MV-4-11 (cell line): ENCODE measurements around the gene MAEL.

Source experiments
- DNase-seq: peaks from one replicate; lab custom pipeline; 2025; lab: John Stamatoyannopoulos, UW

MAEL gene

DNA sequence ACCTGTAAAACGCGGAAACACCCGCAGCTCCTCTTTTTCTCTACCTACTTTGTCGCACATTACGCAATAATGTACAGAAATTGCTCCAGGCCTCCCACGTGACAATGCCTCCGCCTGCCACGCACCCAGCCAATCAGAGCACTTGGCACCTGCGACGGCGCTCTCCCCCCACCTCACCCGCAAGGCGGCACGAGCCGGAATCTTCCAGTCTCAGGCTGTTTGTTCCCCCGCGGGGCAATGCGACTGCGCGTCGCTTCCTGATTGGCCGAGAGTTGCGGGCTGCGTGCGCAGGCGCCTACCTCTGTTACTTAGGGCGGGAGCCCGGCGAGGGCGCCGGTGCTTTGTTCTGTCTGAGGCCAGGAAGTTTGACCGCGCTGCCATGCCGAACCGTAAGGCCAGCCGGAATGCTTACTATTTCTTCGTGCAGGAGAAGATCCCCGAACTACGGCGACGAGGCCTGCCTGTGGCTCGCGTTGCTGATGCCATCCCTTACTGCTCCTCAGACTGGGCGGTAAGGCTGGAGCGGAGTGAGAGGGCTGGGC is at the start of gene MAEL:
Gene MAEL (plus strand): TSS at position 307 of the 542 bp plus-strand sequence. CDS start 73 bp downstream, at position 380.
- DNase-seq = no peak

DNA sequence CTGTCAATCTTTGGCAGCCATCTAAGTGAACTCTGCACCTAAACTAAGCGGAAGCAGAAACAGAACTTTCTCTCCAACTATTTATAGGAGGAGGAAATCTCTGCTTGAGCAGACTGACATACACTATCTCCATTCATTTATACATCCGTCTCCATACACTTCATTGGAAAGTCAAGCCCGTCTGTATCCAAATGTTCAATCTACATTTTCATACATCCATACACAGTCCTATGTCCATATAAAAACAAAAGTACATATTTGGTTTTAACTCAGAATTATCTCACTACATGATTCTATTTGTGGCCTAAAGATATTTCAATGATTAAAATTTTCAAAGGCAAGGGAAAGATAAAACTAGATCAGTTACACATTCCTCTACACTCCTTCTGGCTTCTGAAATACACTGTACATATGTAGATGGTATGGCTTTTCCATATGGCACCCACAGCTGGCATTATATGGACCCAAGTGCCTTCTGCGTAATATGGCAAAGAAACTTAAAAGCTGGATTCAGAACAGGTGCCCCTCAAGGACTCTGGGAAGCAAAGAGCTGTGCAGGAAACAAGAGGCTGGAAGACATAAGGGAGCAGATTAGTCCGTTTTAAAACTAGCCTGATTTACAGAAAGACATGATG is 49.2 kb upstream of the MAEL start:
- no peak for DNase-seq

DNA sequence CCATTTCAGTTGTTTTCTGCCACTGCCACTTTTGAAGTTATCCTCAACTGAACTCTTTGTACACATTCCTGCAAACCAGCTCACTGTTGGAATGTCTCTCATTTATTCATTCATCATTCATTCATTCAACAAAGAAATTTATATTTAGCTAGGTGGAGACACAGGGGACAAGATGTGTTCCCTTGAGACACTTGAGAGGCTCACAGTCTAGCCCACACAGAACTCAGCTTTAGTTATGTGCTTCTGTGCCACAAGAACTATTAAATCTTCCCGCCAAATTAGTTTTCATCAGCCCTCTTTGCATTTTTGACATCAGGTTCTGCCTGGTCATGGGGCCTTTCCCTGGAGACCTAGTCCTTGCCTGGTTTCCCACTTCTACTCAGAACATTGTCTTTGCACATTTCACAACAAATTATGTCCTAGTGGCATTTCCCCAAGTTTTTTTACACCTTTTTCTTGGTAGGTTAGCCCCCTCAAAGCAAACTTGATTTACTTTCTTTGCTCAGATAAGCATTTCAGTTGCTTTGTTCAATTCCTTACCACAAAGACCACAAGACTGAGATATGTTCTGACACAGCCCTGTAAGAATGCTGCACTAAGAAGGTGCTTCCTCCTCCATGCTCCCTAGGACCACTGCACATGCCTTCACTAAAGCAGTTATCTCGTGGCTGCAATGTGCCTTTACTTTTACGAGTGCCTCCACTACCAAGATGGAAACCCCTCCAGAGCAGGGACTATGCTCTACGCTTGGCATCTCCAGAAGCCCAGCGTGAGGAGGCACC is 44.7 kb upstream of the MAEL start:
- DNase-seq = no peak

DNA sequence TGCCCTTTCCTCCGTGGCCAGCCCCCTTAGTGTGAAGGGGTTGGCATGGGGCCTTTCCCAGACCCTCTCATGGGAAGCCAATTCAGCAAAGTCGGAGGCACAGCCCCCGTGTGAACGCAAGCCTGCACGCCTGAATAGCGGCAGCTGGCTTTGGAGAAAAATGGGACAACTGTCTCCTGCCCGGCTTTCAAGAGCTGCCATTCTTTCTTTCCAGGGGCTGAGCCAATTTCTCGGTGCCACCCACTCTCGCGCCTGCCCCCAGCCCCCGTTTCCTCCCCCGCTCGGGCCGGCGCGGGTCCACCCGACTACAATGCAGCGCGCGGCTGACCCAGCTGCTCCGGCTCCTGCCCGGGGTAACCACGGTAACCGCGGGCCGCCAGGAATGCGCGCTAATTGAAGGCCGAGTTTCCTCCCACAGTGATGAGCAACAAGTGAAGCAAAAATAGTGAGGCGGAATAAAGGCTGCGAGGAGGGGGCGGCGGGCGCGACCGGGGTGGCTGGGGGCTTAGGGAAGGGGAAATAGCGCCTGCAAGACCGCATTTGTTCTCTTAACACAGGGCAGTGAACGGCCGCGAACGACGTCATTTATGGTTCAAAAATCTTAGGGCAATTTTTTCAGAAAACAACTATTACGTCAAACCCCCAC is 41.6 kb upstream of the MAEL start:
- peak; percentile 42 for DNase-seq

DNA sequence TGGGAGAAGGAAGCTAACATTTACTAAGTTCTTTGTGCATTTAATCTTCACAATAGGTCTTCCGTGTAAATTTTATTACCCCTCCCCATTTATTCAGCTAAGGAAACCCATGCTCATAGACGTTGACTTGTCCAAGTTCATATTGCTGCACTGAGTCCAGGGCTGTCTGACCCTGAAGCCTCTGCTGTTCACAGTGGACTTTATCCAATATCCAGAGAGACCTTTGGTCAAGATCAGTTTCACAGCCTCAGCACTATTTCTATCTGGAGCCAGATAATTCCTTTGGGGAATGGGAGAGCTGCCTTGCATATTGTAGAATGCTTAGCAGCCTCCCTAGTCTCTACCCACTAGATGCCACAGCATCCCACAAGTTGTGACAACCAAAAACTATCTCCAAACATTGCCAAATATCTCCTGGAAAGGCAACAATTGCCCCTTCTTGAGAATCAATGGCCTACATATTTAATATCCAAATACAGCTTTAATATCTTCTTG is 40.2 kb upstream of the MAEL start:
- DNase-seq = no peak

- DNase-seq = no peak
Measured at GRCh38 chr1:166950156-166950555, 38.9 kb upstream of the MAEL start.

DNA sequence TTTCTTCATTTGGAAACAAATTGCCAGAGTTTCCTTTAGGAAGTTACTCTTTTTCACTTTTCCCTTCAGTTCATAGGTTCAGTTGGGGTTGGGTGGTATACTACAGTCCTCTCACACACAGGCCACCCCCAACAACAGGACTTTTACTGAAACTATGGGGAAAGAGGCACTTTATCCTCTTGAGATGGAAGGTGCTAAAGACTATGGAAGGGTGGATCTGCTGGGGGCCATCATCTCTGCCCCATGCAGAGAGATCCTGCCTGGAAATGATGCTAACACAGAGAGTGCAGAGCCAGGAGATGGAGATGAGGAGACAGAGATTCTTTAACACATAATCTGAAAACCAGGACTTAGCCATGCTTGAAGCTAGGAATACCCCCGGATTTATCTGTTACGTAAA is 38.0 kb upstream of the MAEL start:
- no peak for DNase-seq

DNA sequence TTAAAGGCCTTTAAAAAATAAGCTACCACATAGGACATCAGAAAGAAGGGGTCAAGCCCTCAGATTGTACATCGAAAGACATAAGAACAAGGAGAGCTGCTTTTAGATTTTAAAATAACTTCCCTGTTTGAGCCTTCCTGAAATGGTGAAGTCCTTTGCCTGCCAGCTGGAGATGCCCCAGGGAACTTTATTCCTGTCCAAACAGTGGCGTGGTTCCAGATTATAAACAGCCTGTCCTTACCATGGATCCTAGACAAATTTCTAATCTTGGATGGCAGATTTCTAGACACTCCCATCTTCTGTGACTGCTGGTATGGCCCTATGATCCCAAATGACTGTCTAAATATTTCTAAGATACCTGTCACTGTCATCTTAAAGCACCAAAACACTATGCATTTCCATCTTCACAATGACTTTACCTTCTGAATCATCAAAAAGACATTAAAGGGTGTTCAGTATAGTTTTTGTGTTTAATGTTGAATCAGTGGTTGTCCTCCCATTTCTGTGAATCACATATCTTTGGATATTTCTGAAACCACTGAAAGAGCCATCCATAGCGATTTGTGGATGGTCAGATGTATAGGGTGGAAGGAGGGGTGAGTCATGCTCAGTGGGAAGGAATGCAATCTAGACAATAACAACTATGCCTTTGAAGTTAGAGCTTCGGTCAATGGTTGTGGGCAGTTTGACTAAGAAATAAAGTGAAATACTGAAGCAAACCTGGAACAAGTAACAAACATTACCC is 36.9 kb upstream of the MAEL start:
- DNase-seq = no peak

DNA sequence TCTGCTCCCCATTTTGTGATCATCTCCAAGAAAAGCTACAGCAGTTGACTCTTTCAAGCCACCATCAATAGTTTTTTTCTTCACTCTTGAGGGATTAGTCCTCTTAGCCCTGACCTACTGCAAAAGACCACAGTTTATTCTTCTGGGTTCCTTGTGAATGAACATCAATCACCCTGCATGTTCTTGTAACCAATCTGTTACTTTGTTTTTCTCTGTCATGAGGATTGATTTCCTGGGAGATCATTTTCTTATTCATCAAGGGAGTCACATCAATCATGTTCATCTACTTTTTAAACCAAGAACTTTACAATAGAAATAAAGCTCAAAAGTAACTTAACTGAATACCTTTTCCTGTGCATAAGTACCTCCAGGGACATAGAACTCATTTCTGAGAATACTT is 35.6 kb upstream of the MAEL start:
- DNase-seq = no peak

GRCh38 chr1:166956057-166956850 is 32.8 kb upstream of the MAEL start:
- no peak for DNase-seq

DNA sequence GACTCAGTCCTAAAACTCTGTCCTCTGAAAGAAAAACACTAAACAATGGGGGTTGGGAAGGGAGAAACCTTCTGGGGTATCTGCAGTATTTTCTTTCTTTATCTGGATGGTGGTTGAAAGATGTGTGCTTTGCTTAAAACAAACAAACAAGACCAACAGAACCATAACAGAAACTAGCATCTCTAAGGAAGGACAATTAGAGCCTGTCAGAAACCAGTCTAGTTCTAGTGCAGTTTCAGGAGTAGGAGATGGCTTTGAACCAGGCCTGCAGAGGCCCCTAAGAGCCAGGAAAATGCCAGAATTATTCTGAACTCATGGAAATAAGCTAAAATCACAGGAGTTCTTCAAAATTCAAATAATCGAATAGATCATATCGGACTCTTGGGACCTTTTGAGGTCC is 32.2 kb upstream of the MAEL start:
- DNase-seq = no peak

DNA sequence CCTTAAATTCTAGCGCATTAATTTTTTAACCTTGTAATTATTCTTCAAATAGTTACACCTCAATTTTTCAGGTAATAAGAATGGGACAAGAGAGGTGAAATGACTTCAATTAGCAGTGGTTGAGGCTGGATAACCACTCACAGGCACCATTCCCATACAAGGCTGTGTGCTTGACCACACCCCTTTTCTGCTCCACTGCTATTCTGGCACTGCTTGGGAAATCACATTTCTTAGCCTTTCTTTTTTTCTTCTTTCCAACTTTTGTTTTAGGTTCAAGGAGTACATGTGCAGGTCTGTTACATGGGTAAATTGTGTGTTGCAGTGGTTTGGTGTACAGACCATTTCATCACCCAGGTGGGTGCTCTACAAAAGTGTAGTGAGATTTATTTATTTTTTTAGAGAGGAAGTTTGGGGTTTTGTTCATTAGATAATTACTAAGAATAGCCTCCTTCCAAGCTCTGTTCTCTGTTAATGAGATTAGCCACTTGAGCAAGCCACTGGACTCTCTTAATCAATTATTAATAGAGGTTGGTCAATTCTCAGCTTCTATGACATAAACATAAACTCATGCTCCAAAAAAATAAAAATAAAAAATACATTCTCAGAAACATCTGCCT is 28.1 kb upstream of the MAEL start:
- DNase-seq = no peak

DNA sequence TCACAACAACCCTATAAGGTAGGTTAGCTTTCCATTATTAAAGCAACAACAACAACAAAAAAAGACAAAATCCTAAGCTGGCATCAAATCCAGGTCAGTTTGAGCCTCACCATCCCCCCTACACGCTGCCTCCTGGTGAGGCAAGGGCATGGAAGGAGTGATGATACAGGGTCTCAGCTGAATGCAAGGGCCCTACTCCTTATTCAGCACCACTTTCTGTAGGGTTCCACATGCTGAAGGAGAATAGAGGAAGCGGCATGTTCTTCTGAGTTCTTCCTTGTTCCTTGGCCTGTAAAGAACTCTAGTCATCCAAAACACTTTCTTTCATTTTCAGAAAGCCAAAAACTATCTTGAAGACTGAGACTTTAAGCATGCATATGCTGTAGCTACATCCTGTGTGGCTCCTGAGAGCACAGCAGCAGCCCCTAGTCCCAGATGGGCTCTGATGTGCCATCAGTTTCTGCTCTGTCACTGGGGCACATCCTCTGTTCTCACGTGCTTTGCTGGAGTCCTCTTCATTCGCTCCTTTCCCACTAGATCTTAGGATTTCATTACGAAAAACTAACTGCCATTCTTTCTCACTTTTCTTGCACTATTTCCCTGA is 19.9 kb upstream of the MAEL start:
- no peak for DNase-seq

- no peak for DNase-seq
Measured at GRCh38 chr1:166971252-166971651, 17.8 kb upstream of the MAEL start.

DNA sequence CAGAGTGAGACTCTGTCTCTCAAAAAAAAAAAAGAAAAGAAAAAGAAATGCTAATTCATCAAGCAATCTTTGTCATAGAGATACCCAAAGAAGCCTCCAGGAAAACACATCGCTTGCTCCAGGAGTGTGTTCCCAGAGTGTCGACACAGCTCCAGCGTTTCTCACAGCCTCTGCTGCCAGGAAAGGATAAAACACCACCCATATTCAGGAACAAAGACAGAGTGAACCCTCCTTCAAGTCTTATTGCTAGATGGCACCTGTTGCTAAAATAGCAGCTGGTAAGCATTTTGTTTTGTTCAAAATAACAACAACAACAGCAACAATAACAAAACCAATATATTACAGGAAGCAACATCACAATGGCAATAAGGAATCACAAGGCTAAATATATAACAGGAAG is 16.9 kb upstream of the MAEL start:
- DNase-seq = no peak

GRCh38 chr1:166972826-166973225 is 16.3 kb upstream of the MAEL start:
- DNase-seq = no peak

DNA sequence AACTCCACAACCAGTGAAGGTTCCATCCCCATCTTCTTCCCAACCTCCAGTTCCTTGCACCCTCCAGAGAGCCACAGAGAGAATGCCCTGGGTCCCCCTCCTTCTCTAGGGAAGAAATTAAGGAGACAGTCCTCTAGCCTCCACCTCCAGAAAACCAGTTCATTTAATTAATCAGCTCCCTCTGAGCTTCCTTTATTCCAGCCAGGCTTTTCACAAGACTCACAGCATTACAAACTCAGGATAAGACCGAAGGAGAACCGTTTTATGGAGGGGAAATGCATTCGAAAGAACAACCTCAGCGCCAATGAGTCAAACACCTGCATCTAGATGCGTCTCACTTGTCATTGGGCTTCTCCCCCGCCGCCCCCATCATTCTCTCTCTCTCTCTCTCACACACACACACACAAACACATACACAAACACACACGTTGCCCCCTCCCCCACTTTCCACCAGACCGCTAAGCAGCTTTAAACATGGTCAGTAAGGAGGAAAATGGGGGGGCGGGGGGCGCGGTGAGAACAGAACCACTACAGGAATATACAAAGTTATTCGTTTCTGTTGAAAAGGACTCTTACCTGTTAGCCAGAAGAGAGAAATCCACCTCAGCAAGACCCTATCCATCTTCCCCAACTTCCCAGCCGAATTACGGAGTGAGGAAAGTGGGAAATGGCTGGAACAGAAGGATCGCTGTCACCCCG is 14.3 kb upstream of the MAEL start:
- DNase-seq = no peak

DNA sequence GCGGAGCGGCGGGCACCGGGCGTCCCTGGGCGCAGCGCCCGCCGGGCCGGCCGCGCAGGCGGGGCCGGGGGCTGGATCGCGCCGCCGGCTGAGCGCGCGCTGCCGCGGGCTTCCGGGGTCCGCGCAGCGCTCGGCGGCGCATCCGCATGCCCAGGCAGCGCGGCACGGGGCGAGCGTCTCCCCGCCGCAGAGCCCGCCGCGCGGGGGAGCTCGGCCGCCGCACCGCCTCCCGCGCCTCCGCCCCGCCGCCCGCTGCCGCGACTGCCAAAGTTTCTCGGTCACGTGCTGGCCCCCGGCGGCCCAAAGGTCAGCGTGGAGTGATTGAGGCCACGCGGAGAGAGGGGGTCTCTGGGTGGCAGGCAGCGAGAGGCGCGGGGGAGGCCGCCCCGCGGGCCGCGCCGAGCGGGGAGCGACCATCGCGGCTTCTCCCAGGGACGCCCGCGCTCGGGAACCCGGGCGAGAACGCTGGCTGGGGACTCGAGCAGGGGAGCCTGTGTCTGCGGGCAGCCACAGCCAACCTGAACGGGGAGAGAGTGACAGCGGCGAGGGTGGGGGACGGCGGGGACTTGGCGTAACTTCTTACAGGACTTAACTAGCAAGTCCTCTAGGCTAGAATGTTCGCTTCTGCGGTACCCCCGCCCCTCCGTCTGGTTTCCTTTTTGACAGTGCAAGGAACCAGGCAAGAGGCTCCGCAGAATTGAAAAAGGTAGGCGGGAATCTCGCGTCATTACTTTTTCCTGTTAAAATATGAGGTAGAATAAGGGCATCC is 13.5 kb upstream of the MAEL start, which contains the start of gene ILDR2:
Gene ILDR2 (minus strand): TSS at position 180 of the 769 bp plus-strand sequence. CDS start 272 bp downstream, outside the sequence.
- no peak for DNase-seq

GRCh38 chr1:166977951-166978350 is 11.1 kb upstream of the MAEL start:
- DNase-seq = no peak
